Left renal cortex interstitium (tissue), 4 donors: ENCODE measurements around the gene NR4A1. TPM values are rescaled to one million over a fixed set of nuclear protein-coding genes. Genes with fewer than 3 reads are reported as not detected.

Experiments
- DNase-seq, 4 donors: peaks; one replicate each; pipeline ENCODE4 v3.0.0-alpha.2; 2013; ENCODE audit warnings: low read depth in 4 of 4, low spot score in 2 of 4, missing footprints in 1 of 4
- polyA plus RNA-seq, 4 donors: library from polyadenylated mRNA; unstranded; fragments of 120-200 nt; gene quantifications; one replicate each; pipeline ENCODE4 v1.2.1, GENCODE V29; 2013; ENCODE audit not compliant: insufficient read length in 4 of 4

NR4A1 gene
- polyA plus RNA-seq: 10 to 100 TPM in 3 of 4 donors, 1 to 10 TPM in 1; 8.9 to 40.7 (median 18.3) TPM

DNA sequence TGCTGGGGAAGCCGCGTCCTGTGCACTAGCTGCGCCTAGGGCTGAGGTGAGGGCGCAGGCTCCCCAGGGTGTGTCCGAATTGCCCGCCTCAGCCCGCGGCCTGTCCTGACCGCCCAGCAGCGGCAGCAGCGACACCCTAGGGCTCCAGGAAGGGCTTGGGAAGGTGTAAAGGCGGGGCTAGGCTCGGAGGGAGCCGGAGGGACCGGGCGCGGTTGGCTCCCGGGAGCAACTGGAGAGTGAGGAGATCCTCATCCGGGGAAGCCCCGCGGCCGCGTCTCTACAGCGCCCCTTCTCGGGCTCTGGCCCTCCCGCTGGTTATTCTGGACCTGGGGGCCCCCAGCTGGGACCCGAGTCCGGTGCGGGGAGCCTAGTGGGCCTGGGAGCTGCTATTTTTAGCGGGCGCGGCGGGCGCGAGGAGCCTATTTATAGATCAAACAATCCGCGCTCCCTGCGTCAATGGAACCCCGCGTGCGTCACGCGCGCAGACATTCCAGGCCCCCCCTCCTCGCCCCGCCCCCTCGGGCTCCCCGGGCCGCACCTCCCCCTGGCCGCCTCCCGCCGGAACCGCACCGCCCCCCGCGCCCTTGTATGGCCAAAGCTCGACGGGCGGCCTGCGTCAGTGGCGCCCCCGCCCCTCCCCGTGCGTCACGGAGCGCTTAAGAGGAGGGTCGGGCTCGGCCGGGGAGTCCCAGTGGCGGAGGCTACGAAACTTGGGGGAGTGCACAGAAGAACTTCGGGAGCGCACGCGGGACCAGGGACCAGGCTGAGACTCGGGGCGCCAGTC is at the start of gene NR4A1:
Gene NR4A1 (plus strand): TSS at position 685 of the 784 bp plus-strand sequence. CDS start 2,887 bp downstream, outside the sequence.
- peak in 2 of 4 donors; percentile 80 to 81 for DNase-seq

DNA sequence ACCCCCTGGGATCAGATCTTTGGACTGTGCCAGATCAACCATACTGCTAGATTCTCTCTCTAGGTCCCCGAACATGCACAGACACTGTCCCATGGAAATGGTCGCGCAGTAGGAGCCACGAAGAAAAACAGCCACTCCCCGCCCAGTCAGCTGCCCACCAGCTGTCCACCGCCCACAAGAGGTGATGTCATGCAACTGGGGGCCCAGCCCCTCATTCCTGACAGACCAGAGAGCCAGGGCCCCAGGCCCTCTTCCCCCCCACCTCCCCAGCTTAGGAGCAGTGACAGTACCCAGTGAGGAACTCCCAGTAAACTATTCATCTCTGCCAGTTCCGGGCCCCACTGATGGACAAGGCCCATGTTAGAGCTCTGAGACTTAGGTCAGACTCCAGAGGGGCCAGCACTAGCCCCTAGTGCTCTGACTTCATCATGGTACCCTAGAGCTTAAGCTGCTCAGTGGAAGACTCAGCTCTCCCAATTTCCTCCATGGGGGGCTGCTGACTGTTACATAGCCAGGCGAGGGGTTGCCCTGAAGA is 48.2 kb upstream of the NR4A1 start:
- DNase-seq: no peak

- DNase-seq: no peak
Observed at GRCh38 chr12:52003591-52003990, 47.7 kb upstream of the NR4A1 start.

GRCh38 chr12:52004042-52004648 is 47.1 kb upstream of the NR4A1 start:
- DNase-seq: no peak

- no peak for DNase-seq
Observed at GRCh38 chr12:52005218-52005902, 45.9 kb upstream of the NR4A1 start.

DNA sequence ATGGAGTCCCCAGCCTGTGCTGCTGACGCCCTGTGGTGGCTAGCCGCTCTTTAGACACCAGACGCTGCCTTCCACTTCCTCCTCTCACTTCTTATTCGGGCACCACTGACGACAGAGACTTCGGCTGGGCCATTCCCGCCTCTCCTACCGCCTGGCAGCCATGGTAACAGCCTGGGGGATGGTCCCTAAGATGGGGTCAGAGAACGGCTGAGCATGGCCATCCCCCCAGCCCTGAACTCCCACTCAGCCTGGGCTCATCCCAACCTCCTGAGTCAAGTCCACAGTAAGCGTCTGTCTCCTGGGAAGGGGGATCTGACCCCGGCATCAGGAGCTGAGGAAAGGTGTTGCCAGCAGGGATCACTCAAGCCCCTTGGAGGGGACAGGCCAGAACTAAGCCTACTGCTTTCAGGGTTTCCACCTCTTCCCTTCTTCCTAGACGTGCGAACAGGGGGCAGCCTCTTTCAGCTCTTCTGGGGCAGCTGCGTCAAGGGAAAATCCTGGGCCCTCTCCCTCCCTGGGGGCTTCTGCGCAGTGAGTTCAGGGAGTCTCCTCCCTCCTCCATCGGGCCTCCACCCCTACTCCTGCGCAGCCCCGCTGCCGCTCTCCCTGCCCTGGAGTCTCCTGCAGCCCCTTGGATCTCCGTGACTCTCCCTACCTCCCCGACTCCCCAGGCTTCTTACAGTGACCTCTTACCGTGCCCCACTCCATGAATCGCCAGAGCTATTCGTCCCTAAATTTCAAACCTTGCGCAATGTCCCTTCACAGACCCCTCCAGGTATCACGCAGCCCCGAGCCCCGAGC is 45.1 kb upstream of the NR4A1 start:
- DNase-seq: no peak

DNA sequence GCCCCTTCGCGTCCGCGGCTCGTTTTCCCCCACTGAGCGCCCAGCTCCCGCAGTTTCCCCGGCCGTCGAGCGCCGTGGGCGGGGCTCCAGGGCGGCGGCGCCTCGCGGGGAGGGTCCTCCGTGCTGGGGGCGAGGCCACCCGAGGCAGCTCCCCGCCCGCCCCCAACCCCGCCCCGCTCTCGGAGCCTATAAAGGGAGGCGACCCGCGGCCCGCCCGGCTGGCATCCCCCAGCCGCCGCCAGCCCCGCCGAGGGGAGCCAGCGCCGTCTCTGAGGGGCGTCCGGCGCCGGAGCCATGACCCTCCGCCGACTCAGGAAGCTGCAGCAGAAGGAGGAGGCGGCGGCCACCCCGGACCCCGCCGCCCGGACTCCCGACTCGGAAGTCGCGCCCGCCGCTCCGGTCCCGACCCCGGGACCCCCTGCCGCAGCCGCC is 44.5 kb upstream of the NR4A1 start, which contains the start of gene TAMALIN:
Gene TAMALIN (plus strand): TSS at position 221 of the 432 bp plus-strand sequence. CDS start 74 bp downstream, at position 295.
- no peak for DNase-seq

- no peak for DNase-seq
Observed at GRCh38 chr12:52007158-52007921, 43.9 kb upstream of the NR4A1 start.

DNA sequence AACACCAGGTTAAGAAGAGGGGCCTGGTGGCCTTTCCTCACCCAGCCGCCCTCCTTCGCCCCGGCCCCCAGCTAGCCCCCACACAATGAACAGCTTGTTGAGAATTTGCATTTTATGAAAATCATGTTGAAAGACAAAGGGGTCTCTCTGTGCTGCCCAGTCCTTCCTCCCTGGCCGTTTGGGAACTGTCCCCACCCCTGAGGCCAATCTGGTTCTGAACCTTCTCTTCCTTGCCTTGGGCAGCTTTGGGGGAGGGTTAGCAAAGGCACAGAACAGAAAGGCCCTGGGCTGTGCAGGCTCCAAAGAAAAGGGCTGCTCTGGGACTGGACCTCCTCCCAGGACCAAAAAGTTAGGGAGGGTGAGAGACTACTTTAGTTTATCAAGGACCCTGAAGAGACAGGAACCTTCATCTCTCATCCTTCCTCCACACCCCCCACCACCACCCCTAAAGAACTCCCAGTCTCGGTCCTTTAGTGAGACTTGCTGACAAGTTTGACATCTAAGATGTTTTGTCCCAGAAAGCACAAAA is 43.2 kb upstream of the NR4A1 start:
- no peak for DNase-seq

DNA sequence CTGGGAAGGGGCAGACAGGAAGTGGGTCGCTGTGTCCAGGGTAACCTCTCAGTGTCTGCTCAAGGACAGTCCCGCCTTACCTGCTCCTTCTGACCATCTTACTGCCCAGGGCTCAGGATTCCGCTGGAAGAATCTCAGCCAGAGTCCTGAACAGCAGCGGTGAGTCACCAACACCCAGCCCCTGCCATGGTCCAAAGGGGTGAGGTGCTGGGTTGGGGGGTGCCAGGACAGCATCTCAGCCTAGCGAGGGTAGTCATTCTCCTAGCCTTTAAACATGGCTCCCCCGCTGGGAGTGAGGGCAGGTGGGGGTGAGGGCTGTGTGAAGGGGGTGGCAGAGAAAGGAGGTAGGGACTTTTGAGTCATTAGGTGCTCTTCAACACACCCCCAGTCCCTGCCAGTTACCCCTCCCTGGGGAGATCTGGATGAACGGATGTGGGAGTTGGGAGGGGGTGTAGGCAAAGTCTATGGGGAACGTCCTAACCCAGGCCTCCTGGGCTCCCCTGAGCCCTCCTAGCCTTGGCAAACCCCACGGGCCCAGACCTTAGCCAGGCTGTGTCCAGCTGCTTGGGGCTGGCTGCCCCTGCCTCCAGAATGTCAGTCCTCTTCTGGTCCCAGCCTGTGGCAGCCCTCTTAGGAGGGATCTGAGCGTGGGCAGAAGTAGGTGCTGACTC is 42.0 kb upstream of the NR4A1 start:
- DNase-seq: no peak

GRCh38 chr12:52010152-52010622 is 41.1 kb upstream of the NR4A1 start:
- peak in 2 of 4 donors; percentile 76 to 86 for DNase-seq

DNA sequence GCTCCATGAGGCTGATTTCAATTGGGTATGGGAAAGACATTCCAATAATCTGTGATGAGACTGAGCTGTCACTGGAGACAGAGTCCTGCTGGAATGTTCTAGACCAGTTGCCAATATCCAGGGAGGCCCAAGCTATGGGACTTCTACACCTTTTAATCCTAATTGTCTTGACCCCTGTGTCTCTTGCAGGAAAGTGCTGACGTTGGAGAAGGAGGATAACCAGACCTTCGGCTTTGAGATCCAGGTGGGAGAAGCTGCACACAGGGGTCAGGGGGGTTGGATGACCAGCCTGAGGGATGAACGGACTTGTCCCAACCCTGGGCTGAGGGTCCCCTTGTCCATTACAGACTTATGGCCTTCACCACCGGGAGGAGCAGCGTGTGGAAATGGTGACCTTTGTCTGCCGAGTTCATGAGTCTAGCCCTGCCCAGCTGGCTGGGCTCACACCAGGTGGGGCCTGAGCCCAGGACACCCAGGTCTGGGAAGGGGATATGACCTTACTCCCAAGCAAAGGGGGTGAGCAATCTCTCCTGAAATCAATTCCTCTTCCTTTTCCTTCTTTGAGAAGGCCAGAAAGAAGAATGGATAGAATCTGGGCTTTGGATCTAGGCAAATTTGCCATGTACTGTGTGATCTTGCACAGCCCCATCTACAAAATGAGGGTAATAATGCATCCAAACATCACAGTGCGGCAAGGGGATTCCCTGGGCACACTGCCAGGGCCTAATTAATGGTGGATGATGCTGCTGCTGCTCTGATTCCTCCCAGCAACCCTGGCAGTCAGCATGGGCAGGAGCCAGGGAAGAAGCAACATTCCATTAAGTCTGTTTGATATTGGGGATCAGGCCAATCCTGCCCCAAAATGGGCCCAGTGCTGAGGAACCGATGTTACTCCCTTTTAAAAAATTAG is 40.3 kb upstream of the NR4A1 start:
- DNase-seq: no peak

DNA sequence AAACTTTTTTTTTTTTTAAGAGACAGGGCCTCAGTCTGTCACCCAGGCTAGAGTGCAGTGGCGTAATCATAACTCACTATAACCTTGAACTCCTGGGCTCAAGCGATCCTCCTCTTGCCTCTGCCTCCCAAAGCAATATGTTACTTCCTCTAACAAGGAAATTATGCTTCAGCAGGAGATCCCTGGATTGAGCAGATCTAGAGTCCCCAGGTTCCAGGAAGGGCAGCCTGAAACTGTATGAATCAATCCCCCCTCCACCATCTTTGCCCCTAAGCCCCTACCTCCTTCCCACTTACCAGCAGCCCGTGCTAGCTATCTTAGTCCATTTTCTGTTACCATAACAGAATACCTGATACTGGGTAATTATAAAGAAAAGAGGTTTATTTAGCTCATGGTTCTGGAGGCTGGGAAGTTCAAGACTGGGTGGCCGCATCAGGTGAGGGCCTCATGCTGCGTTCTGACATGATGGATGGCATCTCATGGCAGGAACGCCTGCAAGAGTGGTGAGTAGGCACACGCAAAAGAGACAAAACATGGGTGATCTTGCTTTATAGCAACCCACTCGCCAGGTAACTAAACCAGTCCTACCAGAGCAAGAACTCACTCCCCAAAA is 39.5 kb upstream of the NR4A1 start:
- DNase-seq: no peak

GRCh38 chr12:52013626-52014310 is 37.5 kb upstream of the NR4A1 start:
- DNase-seq: no peak

GRCh38 chr12:52014567-52015530 is 36.4 kb upstream of the NR4A1 start:
- DNase-seq: no peak
